Aorta (tissue), 5 donors: Measurements from ENCODE around the gene CLOCK. TPM values are rescaled to one million over a fixed set of nuclear protein-coding genes. Genes with fewer than 3 reads are reported as not detected.

Experiments
- ATAC-seq: fragments of 200-7000 bp; cut with Tn5 transposase; one replicate; pipeline ENCODE4 v1.9.1; 2022; ENCODE audit warnings: moderate library complexity; ENCODE audit not compliant: low FRiP score
- DNase-seq, 2 donors: peaks; one replicate each; pipeline ENCODE4 v3.0.0-alpha.2; 2020
- H3K27ac ChIP-seq, 2 donors: one replicate each; pipeline ENCODE4 v1.5.1; 2013; ENCODE audit warnings: low read length in 2 of 2, mild to moderate bottlenecking in 2 of 2, moderate library complexity in 2 of 2, control low read depth in 1 of 2, inconsistent platforms in 1 of 2, low read depth in 1 of 2
- H3K27me3 ChIP-seq, 2 donors: one replicate each; pipeline ENCODE4 v1.6.1; 2013; ENCODE audit warnings: control low read depth in 1 of 2, low read length in 1 of 2, mild to moderate bottlenecking in 1 of 2, moderate library complexity in 1 of 2; ENCODE audit not compliant: insufficient read depth in 2 of 2, control insufficient read depth in 1 of 2
- H3K36me3 ChIP-seq, 2 donors: one replicate each; pipeline ENCODE4 v1.6.1; 2013; ENCODE audit warnings: control low read depth in 1 of 2, low read length in 1 of 2, mild to moderate bottlenecking in 1 of 2; ENCODE audit not compliant: insufficient read depth in 2 of 2, control insufficient read depth in 1 of 2
- H3K4me1 ChIP-seq, 2 donors: one replicate each; pipeline ENCODE4 v1.6.1; 2013; ENCODE audit warnings: low read length in 2 of 2, control low read depth in 1 of 2, mild to moderate bottlenecking in 1 of 2, moderate library complexity in 1 of 2; ENCODE audit not compliant: insufficient read depth in 2 of 2, control insufficient read depth in 1 of 2
- H3K4me3 ChIP-seq, 2 donors: one replicate each; pipeline ENCODE4 v1.5.1; 2013; ENCODE audit warnings: low read length in 2 of 2, control low read depth in 1 of 2, mild to moderate bottlenecking in 1 of 2
- H3K9me3 ChIP-seq: one replicate; pipeline ENCODE4 v1.6.1; 2013; ENCODE audit warnings: mild to moderate bottlenecking, low read length; ENCODE audit not compliant: control insufficient read depth
- WGBS, 2 donors: extraction: QIAGEN DNeasy Blood & Tissue Kit; methylation state at CpG; one replicate each; pipeline ENCODE4 v1.1.7; 2013; 5-methylcytosine and 5-hydroxymethylcytosine counted together
- intact Hi-C, 2 donors: fragments of 100-400 bp; cut with DNase I; formaldehyde crosslinking; loops; one replicate each; pipeline versions ENCODE4 v1.14.2 to v1.15.0; 2022
- polyA plus RNA-seq, 2 donors: library from polyadenylated mRNA; stranded (reverse); fragments of 200-250 nt; gene quantifications; one replicate each; pipeline ENCODE4 v1.2.3, GENCODE V29; 2013
- total RNA-seq, 2 donors: library from RNA; stranded (reverse); fragmentation: NEBNext Ultra II Directional; extraction: Animal tissue kit (Norgen Biotek cat#: 25700); gene quantifications; one replicate each; pipeline ENCODE4 v1.2.1, GENCODE V29; 2021
- donor health status: healthy with polysubstance abuse.
- donor health status: Bipolar disorder and iron deficiency.
- donor health status: DM: no; HTN: no; CAD: no.
- donor health status: DM: no; HTN: no; CAD: no.
- donor health status: DM: yes; HTN: yes; CAD: no.

Gene CLOCK
- total and polyA plus RNA-seq, 4 donors = 4.8 to 36.8 (median 19.0) TPM

DNA sequence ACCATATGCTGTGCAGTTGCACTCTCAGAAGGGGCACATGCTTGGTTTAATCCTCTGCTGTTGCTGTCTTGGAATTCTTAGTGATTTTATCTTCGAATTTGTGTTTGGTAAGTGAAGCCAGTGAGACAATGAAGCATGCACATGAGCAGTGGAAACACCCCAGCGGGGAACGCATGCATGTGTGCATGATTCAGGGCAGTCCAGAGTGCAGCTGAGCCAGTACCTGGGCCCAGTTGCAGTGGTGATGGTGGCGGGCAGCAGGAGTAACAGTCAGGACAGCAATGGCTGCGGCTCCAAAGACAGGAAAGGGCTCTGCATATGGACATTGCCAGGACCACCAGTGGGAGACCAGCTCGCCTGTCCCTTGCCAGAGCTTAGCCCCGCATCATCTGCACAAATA, 165.2 kb downstream of the CLOCK start:
- intact Hi-C loops = no loop called here
- Histone ChIP-seq H3K9me3 (no peaks in the 10 kb centered on the region), H3K27ac (no peak overlapping the region), H3K4me1 (no peaks in the 10 kb centered on the region), H3K4me3 (no peak overlapping the region), H3K27me3 (no peaks in the 10 kb centered on the region), H3K36me3 (peaks cover 0 to 3% of the 10 kb centered on the region in 2 donors)
- DNase-seq (no peak), ATAC-seq (no peak)
- 93% methylated on average over 7 of the region's 7 CpGs for WGBS, 2 donors

- Histone ChIP-seq H3K4me1 (no peaks in the 10 kb centered on the region), H3K27me3 (no peaks in the 10 kb centered on the region), H3K36me3 (peaks cover 0 to 3% of the 10 kb centered on the region in 2 donors), H3K27ac (no peak overlapping the region), H3K4me3 (no peak overlapping the region), H3K9me3 (no peaks in the 10 kb centered on the region)
- ATAC-seq = no peak
- intact Hi-C loops = no loop called here
- DNase-seq = no peak
- 87 to 93% methylated on average over 2 of the region's 2 CpGs for WGBS, 2 donors
These were observed 166.1 kb downstream of the CLOCK start for GRCh38 chr4:55380576-55380975.

DNA sequence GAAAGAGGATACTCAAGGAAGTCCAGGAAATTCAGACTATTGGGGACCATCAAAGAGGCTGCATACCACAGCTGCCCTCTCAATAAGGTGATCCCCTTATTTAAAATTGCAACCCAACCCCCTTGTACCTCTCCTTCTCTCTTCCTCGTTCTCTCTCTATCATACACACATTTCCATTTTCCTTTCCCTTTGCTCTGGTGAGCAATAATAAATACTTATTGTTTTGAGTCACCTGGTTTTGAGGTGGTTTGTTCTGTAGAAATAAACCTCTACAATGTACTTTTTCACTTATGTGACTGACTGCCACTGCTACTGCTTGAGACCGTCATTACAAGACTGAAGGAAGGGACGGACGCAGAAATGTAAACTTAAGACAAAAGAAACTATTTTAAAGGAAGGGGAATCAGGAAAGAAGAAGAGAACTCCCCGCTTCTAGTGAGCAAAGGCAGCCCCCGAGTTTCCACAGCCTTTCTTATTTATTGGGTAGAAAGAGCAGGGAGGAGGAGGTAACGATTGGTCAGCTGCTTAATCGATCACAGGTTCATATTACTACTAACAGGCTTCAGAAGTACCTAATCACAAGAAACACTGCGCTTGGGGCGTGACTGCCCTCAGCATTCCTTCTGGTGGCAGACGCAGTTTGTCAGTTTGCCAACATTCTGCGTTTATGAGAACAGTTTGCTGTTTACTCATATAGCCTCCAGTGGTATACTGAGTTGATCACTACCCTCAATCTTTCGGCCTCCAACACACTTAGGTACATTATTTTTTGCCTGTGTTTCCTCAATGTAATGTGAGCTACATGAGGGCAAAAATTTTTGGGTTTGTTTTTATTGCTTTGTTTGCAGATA, 167.9 kb downstream of the CLOCK start:
- Histone ChIP-seq H3K4me3 (no peak overlapping the region), H3K4me1 (no peaks in the 10 kb centered on the region), H3K27ac (no peak overlapping the region), H3K36me3 (peaks cover 0 to 3% of the 10 kb centered on the region in 2 donors), H3K27me3 (no peaks in the 10 kb centered on the region), H3K9me3 (no peaks in the 10 kb centered on the region)
- 83% methylated on average over 13 of the region's 13 CpGs for WGBS, 2 donors
- intact Hi-C loops = no loop called here
- no peak for ATAC-seq
- no peak for DNase-seq

Other genes starting within 250 kb of the CLOCK start
- gene SRD5A3, start 200.7 kb downstream of the CLOCK start, total RNA-seq = 10 to 100 TPM in 1 of 2 donors, 1 to 10 TPM in 1; 8.4 to 11.7 TPM
- 1 to 10 TPM; 6.1 to 7.8 TPM for gene SRD5A3, start 200.7 kb downstream of the CLOCK start, polyA plus RNA-seq
- gene TMEM165, start 151.0 kb downstream of the CLOCK start, total RNA-seq = 100 to 1,000 TPM; 183 to 204 TPM
- gene TMEM165, start 151.0 kb downstream of the CLOCK start, polyA plus RNA-seq = 10 to 100 TPM; 38.6 to 83.4 TPM
- gene PDCL2, start 45.3 kb upstream of the CLOCK start, total RNA-seq = not detected
- gene PDCL2, start 45.3 kb upstream of the CLOCK start, polyA plus RNA-seq = not detected
- gene NMU, start 89.4 kb upstream of the CLOCK start, total RNA-seq = not detected
- gene NMU, start 89.4 kb upstream of the CLOCK start, polyA plus RNA-seq = not detected